ENCODE measurements around the gene SERPINB5. TPM values are rescaled to one million over a fixed set of nuclear protein-coding genes. Genes with fewer than 3 reads are reported as not detected.

The SERPINB5 gene
- not detected in 2 replicates for total RNA-seq

GRCh38 chr18:63476668-63477067, at the start of gene SERPINB5:
Gene SERPINB5, plus strand, starts transcription at chr18:63476958. Its CDS starts 7,471 bp downstream, at chr18:63484429.

GRCh38 chr18:63542069-63542468, 65.3 kb downstream of the SERPINB5 start, which contains the start of gene SERPINB12:
Gene SERPINB12, plus strand, starts transcription at chr18:63542369. Its CDS starts 13,791 bp downstream, at chr18:63556160.

Other genes with a start within 250 kb of the SERPINB5 start
- gene BCL2, start 157.2 kb upstream of the SERPINB5 start, total RNA-seq, result 1.6 TPM in 2 replicates
- 23.4 and 42.2 TPM in 2 replicates for gene KDSR, start 109.8 kb upstream of the SERPINB5 start, total RNA-seq
- gene VPS4B, start 54.5 kb upstream of the SERPINB5 start, total RNA-seq, result 42.5 and 47.8 TPM in 2 replicates
- not detected in 2 replicates for gene SERPINB12, start 65.4 kb downstream of the SERPINB5 start, total RNA-seq
- not detected in 2 replicates for gene SERPINB13, start 110.4 kb downstream of the SERPINB5 start, total RNA-seq
- gene SERPINB4, start 167.3 kb downstream of the SERPINB5 start, total RNA-seq, result not detected in 2 replicates
- gene SERPINB3, start 184.9 kb downstream of the SERPINB5 start, total RNA-seq, result not detected in 2 replicates
- gene SERPINB11, start 226.0 kb downstream of the SERPINB5 start, total RNA-seq, result not detected in 2 replicates